Endothelial cell of umbilical vein (primary cell): ENCODE measurements around the gene SLC4A1AP.

Source experiments
- CTCF ChIP-seq, 2 donors: IDR thresholded peaks; 1 replicate in 1 of 2; 2 replicates in 1 of 2; pipeline ENCODE4 v1.5.1; 2011; ENCODE audit warnings: low read length in 2 of 2, mild to moderate bottlenecking in 2 of 2, moderate library complexity in 2 of 2, control low read depth in 1 of 2, inconsistent platforms in 1 of 2, low read depth in 1 of 2; ENCODE audit not compliant: insufficient read depth in 1 of 2; ENCODE audit errors: extremely low read depth in 1 of 2
- EZH2 ChIP-seq: IDR thresholded peaks from 2 replicates; pipeline ENCODE4 v1.6.1; 2012; ENCODE audit warnings: borderline replicate concordance, low read depth, mild to moderate bottlenecking, moderate library complexity, low read length, inconsistent platforms; ENCODE audit not compliant: severe bottlenecking
- FOS ChIP-seq: IDR thresholded peaks from 2 replicates; pipeline ENCODE4 v1.6.1; 2011; ENCODE audit warnings: mild to moderate bottlenecking, low read length, moderate library complexity, borderline replicate concordance; ENCODE audit not compliant: insufficient read depth
- MYC ChIP-seq: IDR thresholded peaks from one replicate; pipeline ENCODE4 v1.6.1; 2011; ENCODE audit warnings: mild to moderate bottlenecking, low read depth, low read length
- POLR2A ChIP-seq: IDR thresholded peaks from 2 replicates; pipeline ENCODE4 v1.6.1; 2012; ENCODE audit warnings: low read depth, mild to moderate bottlenecking, control low read depth, low read length
- TF ChIP-seq, protein P1 (sequence below): IDR thresholded peaks from 2 replicates; pipeline ENCODE4 v1.6.1; 2011; ENCODE audit not compliant: insufficient read depth, insufficient read length

DNA sequence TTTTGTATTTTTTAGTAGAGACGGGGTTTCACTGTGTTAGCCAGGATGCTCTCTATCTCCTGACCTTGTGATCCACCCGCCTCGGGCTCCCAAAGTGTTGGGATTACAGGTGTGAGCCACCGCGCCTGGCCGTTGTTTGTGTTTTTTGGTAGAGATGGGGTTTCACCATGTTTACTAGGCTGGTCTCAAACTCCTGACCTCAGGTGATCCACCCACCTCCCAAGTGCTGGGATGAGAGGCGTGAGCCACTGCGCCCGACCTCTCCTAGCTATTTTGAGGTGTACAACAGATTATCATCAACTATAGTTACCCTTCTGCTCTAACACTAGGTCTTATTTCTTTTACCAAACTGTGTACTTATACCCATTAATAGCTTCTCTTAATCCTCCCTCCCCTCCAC is 78.9 kb downstream of the SLC4A1AP start:
- TF ChIP-seq EZH2 (no peak), POLR2A (no peak), MYC (no peak), CTCF (IDR thresholded peaks at IDR 0.05; ENCODE audit: extremely low read depth in 1 of 2, insufficient read depth in 1 of 2, low read depth in 1 of 2, low read length in 2 of 2) (no peak), FOS (no peak)
- TF ChIP-seq, protein P1, sequence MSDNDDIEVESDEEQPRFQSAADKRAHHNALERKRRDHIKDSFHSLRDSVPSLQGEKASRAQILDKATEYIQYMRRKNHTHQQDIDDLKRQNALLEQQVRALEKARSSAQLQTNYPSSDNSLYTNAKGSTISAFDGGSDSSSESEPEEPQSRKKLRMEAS: no peak
